ENCODE measurements around the gene B3GALNT2.
A peak's percentile ranks its signal among the peaks of the same experiment; 100 is the strongest.

B3GALNT2 gene

DNA sequence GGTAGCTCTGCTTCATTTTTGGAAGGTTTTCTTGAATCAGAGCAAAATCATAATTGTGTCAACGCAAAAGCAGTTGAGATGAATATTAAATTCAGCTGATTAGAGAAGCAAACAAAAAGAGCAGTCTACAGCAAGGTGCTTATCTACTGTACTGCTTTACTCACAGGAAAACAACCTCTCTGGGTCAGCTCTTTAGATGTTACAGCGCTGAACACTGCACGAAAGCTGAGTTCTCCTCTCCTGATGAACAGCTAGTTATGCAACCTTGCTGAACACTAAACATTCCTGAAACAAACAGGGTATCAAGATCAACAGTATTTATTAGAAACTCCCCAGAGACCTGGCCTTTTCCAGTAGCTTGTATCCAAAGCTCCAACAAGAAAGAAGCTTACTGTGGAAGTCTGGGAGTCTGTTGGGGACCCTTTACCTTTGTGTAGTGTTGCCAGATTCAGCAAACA lies 95.7 kb downstream of the B3GALNT2 start:
- no peak for DNase-seq

DNA sequence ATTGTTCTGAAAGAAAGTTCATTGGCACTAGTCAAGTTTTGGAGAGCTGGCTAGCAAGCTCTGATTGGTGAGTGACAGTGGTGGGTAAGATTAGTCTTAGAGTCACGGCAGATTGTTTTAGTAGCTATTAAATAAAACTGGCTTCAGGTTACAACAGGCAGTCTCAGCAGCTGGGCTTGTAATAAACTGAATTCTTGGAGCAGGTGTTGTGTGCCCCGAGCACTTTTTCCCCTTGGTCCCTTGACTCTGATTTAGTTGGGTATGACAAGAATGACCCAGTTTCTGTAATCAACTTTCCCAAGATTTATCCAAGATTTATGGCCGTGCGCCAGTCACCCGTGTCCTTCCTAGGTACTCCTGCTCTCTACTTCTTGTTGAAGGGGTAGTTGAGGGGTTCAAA lies 96.8 kb downstream of the B3GALNT2 start:
- DNase-seq: peak; percentile 47

DNA sequence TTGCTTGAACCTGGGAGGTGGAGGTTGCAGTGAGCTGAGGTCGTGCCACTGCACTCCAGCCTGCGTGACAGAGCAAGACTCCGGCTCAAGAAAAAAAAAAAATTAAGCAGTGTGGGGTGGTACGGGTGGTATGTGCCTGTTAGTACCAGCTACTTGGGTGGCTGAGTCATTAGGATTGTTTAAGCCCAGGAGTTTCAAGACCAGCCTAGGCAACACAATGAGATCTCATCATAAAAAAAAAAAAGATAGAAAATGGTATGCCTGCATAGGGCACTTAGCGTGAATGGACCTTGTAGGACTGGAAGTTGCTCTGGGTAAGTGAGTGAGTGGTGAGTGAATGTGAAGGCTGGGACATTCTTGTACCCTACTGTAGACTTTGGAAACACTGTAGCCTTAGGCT lies 100.1 kb downstream of the B3GALNT2 start:
- no peak for DNase-seq

DNA sequence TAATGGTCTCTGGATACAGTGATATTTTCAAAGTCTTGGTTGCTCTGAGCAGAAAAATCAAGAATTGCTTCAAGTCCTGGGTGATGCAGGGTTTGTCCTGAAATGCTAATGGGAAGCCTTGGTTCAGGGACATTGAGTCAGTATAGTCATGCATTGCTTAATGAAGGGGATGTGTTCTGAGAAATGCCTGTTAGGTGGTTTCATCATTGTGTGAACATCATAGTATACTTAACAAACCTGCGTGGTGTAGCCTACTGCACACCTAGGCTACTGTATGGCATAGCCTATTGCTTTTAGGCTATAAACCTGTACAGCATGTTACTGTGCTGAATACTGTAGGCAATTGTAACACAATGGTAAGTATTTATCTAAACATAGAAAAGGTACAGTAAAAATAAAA lies 100.7 kb downstream of the B3GALNT2 start:
- no peak for DNase-seq

DNA sequence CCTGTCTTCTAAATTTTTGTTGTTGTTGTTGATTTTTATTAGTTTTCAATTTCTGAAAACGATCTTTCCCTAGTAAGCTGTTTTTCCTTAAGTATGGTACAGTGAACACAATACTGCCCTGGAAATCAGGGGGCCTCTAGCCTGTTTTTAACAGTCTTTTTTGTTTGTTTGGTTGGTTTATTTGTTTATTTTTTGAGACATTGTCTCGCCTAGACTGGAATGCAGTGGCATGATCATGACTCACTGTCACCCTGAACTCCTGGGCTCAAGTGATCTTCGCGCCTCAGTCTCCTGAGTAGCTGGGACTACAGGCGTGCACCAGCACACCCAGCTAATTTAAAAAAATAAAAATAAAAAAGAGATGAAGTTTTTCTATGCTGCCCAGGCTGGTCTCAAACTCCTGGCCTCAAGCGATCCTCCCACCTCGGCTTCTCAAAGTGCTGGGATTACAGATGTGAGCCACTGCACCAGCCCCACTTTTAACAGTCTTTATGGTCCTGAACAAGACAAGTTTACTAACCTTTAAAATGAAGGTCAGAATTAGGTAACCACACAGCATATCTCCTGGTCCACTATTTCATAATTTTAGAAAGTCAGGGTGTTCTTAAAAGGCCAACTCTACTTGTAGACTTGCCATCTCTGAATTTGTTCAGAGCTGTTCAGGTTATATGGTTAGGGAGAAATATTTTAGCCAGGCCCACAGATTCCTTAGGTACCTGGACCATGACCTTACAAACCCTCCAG lies 101.6 kb downstream of the B3GALNT2 start:
- DNase-seq: no peak

DNA sequence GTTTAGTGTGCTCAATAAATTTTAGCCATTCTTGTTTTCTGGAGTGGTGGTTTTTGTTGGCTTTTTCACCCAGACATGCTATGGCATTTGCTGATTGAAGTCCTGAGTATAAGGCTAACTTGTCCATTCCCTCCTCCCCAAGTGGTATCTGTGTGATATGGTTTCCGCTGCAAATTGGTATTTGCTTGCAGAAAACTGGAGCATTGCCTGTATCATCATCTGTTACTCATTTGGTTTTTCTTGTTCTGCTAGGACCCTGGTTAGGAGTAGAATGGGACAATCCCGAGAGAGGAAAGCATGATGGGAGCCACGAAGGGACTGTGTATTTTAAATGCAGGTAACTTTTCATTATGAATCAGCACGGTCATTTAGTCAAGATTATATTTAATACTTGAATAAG lies 103.0 kb downstream of the B3GALNT2 start:
- DNase-seq: no peak
